H1 (cell line): Measurements from ENCODE around the gene POU2F2. TPM values are rescaled to one million over a fixed set of nuclear protein-coding genes. Genes with fewer than 3 reads are reported as not detected.

Experiments used
- CHD2 ChIP-seq: IDR thresholded peaks from 2 replicates; pipeline ENCODE4 v1.6.1; 2012; ENCODE audit warnings: low read length, improper control_type of control experiment
- CREB1 ChIP-seq: IDR thresholded peaks from 2 replicates; pipeline ENCODE4 v1.6.1; 2012; ENCODE audit warnings: inconsistent platforms
- USF2 ChIP-seq: IDR thresholded peaks from 2 replicates; pipeline ENCODE4 v1.6.1; 2011; ENCODE audit warnings: low read length, improper control_type of control experiment
- polyA plus RNA-seq, 7 experiments: library from polyadenylated mRNA; depleted of rRNA in 3 of 7; stranded (reverse) in 5 of 7; unstranded in 2 of 7; fragments of >200 nt in 5 of 7; fragments of 200-250 nt in 2 of 7; gene quantifications; 1 replicate in 5 of 7; 2 replicates in 1 of 7; 4 replicates in 1 of 7; pipeline versions ENCODE4 v1.2.1 to v1.2.3, GENCODE V29; 2011 to 2013; ENCODE audit warnings: missing spikeins in 2 of 7, mixed read lengths in 2 of 7
- total RNA-seq: library from RNA; stranded (reverse); fragmentation: NEBNext Ultra II Directional; extraction: Animal tissue kit (Norgen Biotek cat#: 25700); gene quantifications from 2 replicates; pipeline ENCODE4 v1.2.1, GENCODE V29; 2021

POU2F2 gene
- total and polyA plus RNA-seq, 2 of the 8 experiments (the other 6 are each of a cell fraction or from before 2014, with no cell fraction given) = 5.0 to 6.1 TPM

GRCh38 chr19:42132851-42133528 is 744 bp upstream of the POU2F2 start (continued):
- TF ChIP-seq USF2 = no peak
- no peak for TF ChIP-seq CHD2
- peak; percentile 8; the same call in 1 of the 2 replicates for TF ChIP-seq CREB1
- TF ChIP-seq, all 59 proteins: peak for 21
